Measurements from ENCODE around the gene UGT2A3.

The UGT2A3 gene

GRCh38 chr4:68912807-68913206 lies 38.8 kb downstream of the UGT2A3 start:
- DNase-seq (ENCODE audit: low read depth in 2 of 2): no peak

GRCh38 chr4:68909385-68909784 lies 42.2 kb downstream of the UGT2A3 start:
- DNase-seq (ENCODE audit: low read depth in 2 of 2): no peak

GRCh38 chr4:68907788-68908700 lies 43.6 kb downstream of the UGT2A3 start:
- no peak for DNase-seq (ENCODE audit: low read depth in 2 of 2)

- DNase-seq (ENCODE audit: low read depth in 2 of 2): no peak
Observed at GRCh38 chr4:68907245-68907644, 44.4 kb downstream of the UGT2A3 start.

GRCh38 chr4:68906780-68907137 lies 44.8 kb downstream of the UGT2A3 start:
- no peak for DNase-seq (ENCODE audit: low read depth in 2 of 2)

GRCh38 chr4:68905939-68906779 lies 45.4 kb downstream of the UGT2A3 start:
- no peak for DNase-seq (ENCODE audit: low read depth in 2 of 2)

- DNase-seq (ENCODE audit: low read depth in 2 of 2): no peak
Observed at GRCh38 chr4:68905598-68905938, 46.0 kb downstream of the UGT2A3 start.

GRCh38 chr4:68904786-68905185 lies 46.8 kb downstream of the UGT2A3 start:
- no peak for DNase-seq (ENCODE audit: low read depth in 2 of 2)

- no peak for DNase-seq (ENCODE audit: low read depth in 2 of 2)
Observed at GRCh38 chr4:68896749-68897148, 54.9 kb downstream of the UGT2A3 start.

- no peak for DNase-seq (ENCODE audit: low read depth in 2 of 2)
Observed at GRCh38 chr4:68895561-68896198, 55.9 kb downstream of the UGT2A3 start.

GRCh38 chr4:68892861-68893260 lies 58.7 kb downstream of the UGT2A3 start:
- DNase-seq (ENCODE audit: low read depth in 2 of 2): no peak

GRCh38 chr4:68891678-68892077 lies 59.9 kb downstream of the UGT2A3 start:
- DNase-seq (ENCODE audit: low read depth in 2 of 2): no peak

- no peak for DNase-seq (ENCODE audit: low read depth in 2 of 2)
Observed at GRCh38 chr4:68885545-68885944, 66.1 kb downstream of the UGT2A3 start.

GRCh38 chr4:68883870-68884269 lies 67.7 kb downstream of the UGT2A3 start:
- no peak for DNase-seq (ENCODE audit: low read depth in 2 of 2)
